ENCODE results near the gene ITPR2.
"Not testable (repeated sequence)": the region's sequence is repeated elsewhere in the genome, so short reads cannot be mapped to it uniquely, and the experiment has no call there.

Gene ITPR2

GRCh38 chr12:26554332-26554731 is 278.7 kb downstream of the ITPR2 start:
- no peak for DNase-seq

- no peak for DNase-seq
Measured at GRCh38 chr12:26551385-26551784, 281.6 kb downstream of the ITPR2 start.

- DNase-seq: no peak
Measured at GRCh38 chr12:26548227-26548626, 284.8 kb downstream of the ITPR2 start.

GRCh38 chr12:26546535-26547314 is 286.3 kb downstream of the ITPR2 start:
- no peak for DNase-seq

GRCh38 chr12:26539131-26539530 is 293.9 kb downstream of the ITPR2 start:
- DNase-seq: no peak

- DNase-seq: no peak
Measured at GRCh38 chr12:26537651-26538050, 295.3 kb downstream of the ITPR2 start.

GRCh38 chr12:26537126-26537525 is 295.9 kb downstream of the ITPR2 start:
- DNase-seq: no peak

GRCh38 chr12:26535826-26536225 is 297.2 kb downstream of the ITPR2 start:
- no peak for DNase-seq

- no peak for DNase-seq
Measured at GRCh38 chr12:26534071-26534470, 298.9 kb downstream of the ITPR2 start.

GRCh38 chr12:26533211-26533610 is 299.8 kb downstream of the ITPR2 start:
- no peak for DNase-seq

GRCh38 chr12:26530461-26530860 is 302.5 kb downstream of the ITPR2 start:
- no peak for DNase-seq

- DNase-seq: no peak
Measured at GRCh38 chr12:26528943-26529342, 304.1 kb downstream of the ITPR2 start.

GRCh38 chr12:26527682-26528081 is 305.3 kb downstream of the ITPR2 start:
- no peak for DNase-seq

GRCh38 chr12:26524862-26525465 is 308.0 kb downstream of the ITPR2 start:
- peak; percentile 10 for DNase-seq

- DNase-seq: no peak
Measured at GRCh38 chr12:26523708-26524150, 309.3 kb downstream of the ITPR2 start.

- no peak for DNase-seq
Measured at GRCh38 chr12:26520869-26521268, 312.1 kb downstream of the ITPR2 start.

- DNase-seq: no peak
Measured at GRCh38 chr12:26520109-26520508, 312.9 kb downstream of the ITPR2 start.

GRCh38 chr12:26519462-26519861 is 313.5 kb downstream of the ITPR2 start:
- no peak for DNase-seq

- DNase-seq: not testable (repeated sequence)
Measured at GRCh38 chr12:26517320-26517719, 315.7 kb downstream of the ITPR2 start.

- no peak for DNase-seq
Measured at GRCh38 chr12:26514364-26514763, 318.6 kb downstream of the ITPR2 start.

- DNase-seq: no peak
Measured at GRCh38 chr12:26513363-26514043, 319.5 kb downstream of the ITPR2 start.

- no peak for DNase-seq
Measured at GRCh38 chr12:26512213-26512612, 320.8 kb downstream of the ITPR2 start.

- DNase-seq: no peak
Measured at GRCh38 chr12:26510354-26510674, 322.7 kb downstream of the ITPR2 start.

GRCh38 chr12:26507613-26508012 is 325.4 kb downstream of the ITPR2 start:
- DNase-seq: no peak

Measured in activated naive CD4-positive, alpha-beta T cell treated with anti-CD3 and anti-CD28 coated beads, Interleukin-2, amount 50 U/mL, for 16 hours (primary cell).